ENCODE measurements around the gene ITPK1. TPM values are rescaled to one million over a fixed set of nuclear protein-coding genes. Genes with fewer than 3 reads are reported as not detected.

The ITPK1 gene
- total RNA-seq, 1 experiment from 2014 or later: 133 TPM

DNA sequence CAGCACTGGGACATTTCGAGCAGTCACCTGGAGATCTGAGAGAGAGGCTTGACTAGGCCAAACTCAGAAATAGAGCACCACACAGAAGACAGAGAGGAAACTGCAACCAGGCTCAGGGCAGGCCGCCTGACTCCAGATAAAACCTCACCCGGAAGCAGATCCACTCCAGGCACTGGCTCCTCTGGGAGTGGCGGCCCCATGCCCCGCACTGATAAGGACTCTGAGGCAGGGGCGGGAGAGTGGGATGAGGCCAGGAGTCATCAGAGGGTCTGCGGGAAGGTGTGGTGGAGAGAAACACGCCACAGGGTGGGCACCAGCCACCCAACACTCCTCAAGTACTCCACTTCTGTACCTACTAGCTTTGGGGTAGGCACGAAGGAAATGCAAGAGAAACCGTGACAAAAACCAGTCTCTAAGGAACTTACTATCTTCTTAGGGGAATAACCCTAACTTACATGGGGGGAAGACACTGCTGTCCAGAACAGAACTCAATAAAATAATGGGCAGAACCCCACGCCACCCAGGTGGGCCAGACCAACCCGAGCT lies 121.5 kb downstream of the ITPK1 start:
- peaks cover 6% of the 10 kb centered on the region for H3K4me1 Mint-ChIP-seq (ENCODE audit: insufficient read depth, unreplicated experiment)
- no peak overlapping the region for H3K4me3 Mint-ChIP-seq (ENCODE audit: unreplicated experiment)
- no peaks in the 10 kb centered on the region for H3K27me3 Mint-ChIP-seq (ENCODE audit: insufficient read depth, unreplicated experiment)
- BruUV-seq (replicated peaks): no TSS peak
- no peak overlapping the region for H3K27ac Mint-ChIP-seq (ENCODE audit: low read depth, unreplicated experiment)
- no peak for DNase-seq (ENCODE audit: unreplicated experiment)
- TF ChIP-seq CTCF (IDR thresholded peaks at IDR 0.05; ENCODE audit: unreplicated experiment): no peak
- H3K36me3 Mint-ChIP-seq (ENCODE audit: insufficient read depth, unreplicated experiment): peaks cover 9% of the 10 kb centered on the region
- ChIA-PET CTCF (no interaction called here), POLR2A (no interaction called here)
- H3K9me3 Mint-ChIP-seq (ENCODE audit: unreplicated experiment): no peaks in the 10 kb centered on the region
- intact Hi-C loops (cut with micrococcal nuclease): no loop called here

DNA sequence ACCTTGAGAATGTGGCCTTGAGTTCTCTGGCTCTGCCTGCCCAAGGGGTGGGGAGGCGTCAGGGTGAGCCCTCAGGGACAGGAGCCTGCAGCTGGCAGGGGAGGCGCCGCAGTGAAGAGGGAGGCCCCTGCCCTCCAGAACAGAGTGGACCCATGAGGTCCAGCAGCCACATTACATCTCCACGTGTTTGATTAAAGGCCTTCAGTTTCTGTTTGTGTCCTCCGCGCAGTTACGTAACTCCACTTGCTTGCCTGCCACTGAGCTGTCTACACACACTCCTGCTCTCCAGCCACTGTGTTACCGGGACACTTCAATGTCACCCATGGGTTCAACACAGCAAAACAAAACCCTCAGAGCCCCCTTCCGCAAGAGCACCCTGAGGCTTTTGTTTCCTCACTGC lies 122.4 kb downstream of the ITPK1 start:
- H3K27me3 Mint-ChIP-seq (ENCODE audit: insufficient read depth, unreplicated experiment): no peaks in the 10 kb centered on the region
- intact Hi-C loops (cut with micrococcal nuclease): no loop called here
- BruUV-seq (replicated peaks): TSS peak; percentile 19
- ChIA-PET CTCF (no interaction called here), POLR2A (no interaction called here)
- H3K9me3 Mint-ChIP-seq (ENCODE audit: unreplicated experiment): no peaks in the 10 kb centered on the region
- H3K4me3 Mint-ChIP-seq (ENCODE audit: unreplicated experiment): no peak overlapping the region
- H3K36me3 Mint-ChIP-seq (ENCODE audit: insufficient read depth, unreplicated experiment): peaks cover 9% of the 10 kb centered on the region
- no peak overlapping the region for H3K27ac Mint-ChIP-seq (ENCODE audit: low read depth, unreplicated experiment)
- H3K4me1 Mint-ChIP-seq (ENCODE audit: insufficient read depth, unreplicated experiment): peaks cover 6% of the 10 kb centered on the region
- no peak for DNase-seq (ENCODE audit: unreplicated experiment)
- no peak for TF ChIP-seq CTCF (IDR thresholded peaks at IDR 0.05; ENCODE audit: unreplicated experiment)

DNA sequence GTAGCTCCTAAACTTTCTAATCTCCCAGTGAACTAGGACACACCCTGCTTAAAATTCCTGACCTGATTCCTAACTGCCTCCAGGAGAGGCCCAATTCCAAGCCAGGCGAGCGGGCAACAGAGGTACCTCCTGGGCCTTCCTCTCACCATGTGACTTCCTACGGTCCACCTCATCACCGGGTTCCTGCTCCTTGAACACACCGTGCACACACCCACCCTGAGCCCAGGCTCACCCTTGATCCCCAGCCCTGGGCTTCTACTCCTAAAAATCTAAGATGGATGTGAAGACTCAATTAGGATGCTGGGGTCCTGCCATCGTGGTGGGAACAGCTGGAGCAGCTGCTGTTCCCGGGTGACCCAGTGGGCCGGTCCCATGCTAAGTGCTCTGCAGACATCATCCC lies 124.2 kb downstream of the ITPK1 start:
- intact Hi-C loops (cut with micrococcal nuclease): no loop called here
- peaks cover 6% of the 10 kb centered on the region for H3K4me1 Mint-ChIP-seq (ENCODE audit: insufficient read depth, unreplicated experiment)
- H3K27ac Mint-ChIP-seq (ENCODE audit: low read depth, unreplicated experiment): no peak overlapping the region
- H3K36me3 Mint-ChIP-seq (ENCODE audit: insufficient read depth, unreplicated experiment): peaks cover 9% of the 10 kb centered on the region
- no peaks in the 10 kb centered on the region for H3K27me3 Mint-ChIP-seq (ENCODE audit: insufficient read depth, unreplicated experiment)
- no peak for TF ChIP-seq CTCF (IDR thresholded peaks at IDR 0.05; ENCODE audit: unreplicated experiment)
- no peaks in the 10 kb centered on the region for H3K9me3 Mint-ChIP-seq (ENCODE audit: unreplicated experiment)
- no peak overlapping the region for H3K4me3 Mint-ChIP-seq (ENCODE audit: unreplicated experiment)
- no TSS peak for BruUV-seq (replicated peaks)
- DNase-seq (ENCODE audit: unreplicated experiment): no peak
- POLR2A ChIA-PET: no interaction called here
- CTCF ChIA-PET: interaction anchor here (1.0 kb wide), 1 partner anchor 122 kb away, joined by 3 read pairs; no protein-coding TSS in a partner anchor

DNA sequence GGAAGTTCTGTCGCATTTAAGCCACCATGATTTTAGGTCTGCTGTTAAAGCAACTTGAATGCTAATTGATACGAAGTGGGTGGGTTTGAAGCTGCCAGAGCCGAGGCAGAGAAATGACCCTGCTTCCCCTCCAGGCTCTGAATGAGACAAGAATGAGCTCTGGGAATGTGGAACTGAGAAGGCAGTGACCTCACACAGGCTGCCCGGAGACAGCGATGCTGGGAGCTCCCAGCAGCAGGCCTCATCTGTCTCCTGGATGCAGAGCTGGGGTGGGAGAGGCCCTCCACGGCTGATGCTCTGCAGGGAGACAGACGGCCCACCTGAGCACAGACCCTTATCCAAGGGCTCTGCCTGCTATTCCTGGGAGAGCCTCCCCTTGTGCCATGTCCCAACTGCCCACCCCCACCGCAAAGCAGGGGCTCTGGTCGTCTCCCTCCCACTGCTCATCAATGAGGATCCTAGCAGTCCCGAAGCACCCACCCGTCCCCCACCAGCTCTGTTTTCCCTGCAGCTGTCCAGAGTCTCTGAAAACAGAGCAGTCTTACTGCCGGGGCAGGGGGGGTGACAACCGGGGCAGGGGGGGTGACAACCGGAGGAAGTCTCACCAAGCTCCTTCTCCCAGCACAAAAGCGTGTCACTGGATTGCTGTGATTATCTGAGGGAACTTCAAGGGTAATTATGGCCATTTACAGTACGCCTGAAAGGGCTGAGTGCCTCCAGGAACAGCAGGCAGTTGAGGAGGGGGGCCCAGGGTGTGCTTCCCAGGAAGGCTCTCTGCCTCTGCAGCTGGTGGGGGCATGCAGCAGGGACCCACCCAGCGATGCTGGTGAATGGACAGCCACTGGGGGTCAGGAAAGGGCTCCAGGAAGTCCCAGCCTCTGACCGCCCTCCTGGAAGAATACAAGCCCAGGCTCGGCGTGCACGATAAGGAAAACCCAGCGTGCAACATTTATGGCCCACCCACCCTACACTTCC lies 125.0 kb downstream of the ITPK1 start:
- POLR2A ChIA-PET: no interaction called here

More for the DNA sequence above, 125.0 kb downstream of the ITPK1 start:
- no peaks in the 10 kb centered on the region for H3K9me3 Mint-ChIP-seq (ENCODE audit: unreplicated experiment)
- H3K27me3 Mint-ChIP-seq (ENCODE audit: insufficient read depth, unreplicated experiment): no peaks in the 10 kb centered on the region
- H3K27ac Mint-ChIP-seq (ENCODE audit: low read depth, unreplicated experiment): no peak overlapping the region
- intact Hi-C loops (cut with micrococcal nuclease): no loop called here
- CTCF ChIA-PET: interaction anchor here (0.6 to 1.0 kb wide), 2 partner anchors 123 to 186 kb away, joined by 3 to 6 read pairs; no protein-coding TSS in a partner anchor
- BruUV-seq (replicated peaks): no TSS peak
- H3K36me3 Mint-ChIP-seq (ENCODE audit: insufficient read depth, unreplicated experiment): peaks cover 9% of the 10 kb centered on the region
- no peak for TF ChIP-seq CTCF (IDR thresholded peaks at IDR 0.05; ENCODE audit: unreplicated experiment)
- DNase-seq (ENCODE audit: unreplicated experiment): no peak
- H3K4me3 Mint-ChIP-seq (ENCODE audit: unreplicated experiment): no peak overlapping the region
- peaks cover 11% of the 10 kb centered on the region for H3K4me1 Mint-ChIP-seq (ENCODE audit: insufficient read depth, unreplicated experiment)

All from MCF 10A (cell line).